Measurements from ENCODE around the gene DDTL.
"Not testable (repeated sequence)": the region's sequence is repeated elsewhere in the genome, so short reads cannot be mapped to it uniquely, and the experiment has no call there.

DNA sequence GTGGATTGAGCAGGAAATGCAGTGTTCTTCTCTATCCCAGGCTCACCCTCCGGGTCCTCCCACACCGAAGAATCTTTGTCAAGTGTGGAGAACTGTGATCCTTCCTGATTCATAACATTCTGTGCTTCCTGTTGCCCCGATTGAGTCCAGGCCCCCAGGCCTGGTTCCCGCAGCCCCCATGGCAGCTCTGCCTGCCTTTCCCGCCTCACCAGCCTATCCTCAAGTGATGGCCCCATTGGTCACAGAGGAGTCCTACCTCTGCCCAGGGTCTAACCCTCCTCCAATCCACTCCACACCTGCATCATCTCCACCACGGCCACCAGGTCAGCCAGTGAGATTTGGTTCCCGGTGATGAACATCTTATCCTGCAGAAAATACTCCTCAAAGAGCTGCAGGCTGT lies 33.1 kb downstream of the DDTL start:
- TF ChIP-seq, protein P1, sequence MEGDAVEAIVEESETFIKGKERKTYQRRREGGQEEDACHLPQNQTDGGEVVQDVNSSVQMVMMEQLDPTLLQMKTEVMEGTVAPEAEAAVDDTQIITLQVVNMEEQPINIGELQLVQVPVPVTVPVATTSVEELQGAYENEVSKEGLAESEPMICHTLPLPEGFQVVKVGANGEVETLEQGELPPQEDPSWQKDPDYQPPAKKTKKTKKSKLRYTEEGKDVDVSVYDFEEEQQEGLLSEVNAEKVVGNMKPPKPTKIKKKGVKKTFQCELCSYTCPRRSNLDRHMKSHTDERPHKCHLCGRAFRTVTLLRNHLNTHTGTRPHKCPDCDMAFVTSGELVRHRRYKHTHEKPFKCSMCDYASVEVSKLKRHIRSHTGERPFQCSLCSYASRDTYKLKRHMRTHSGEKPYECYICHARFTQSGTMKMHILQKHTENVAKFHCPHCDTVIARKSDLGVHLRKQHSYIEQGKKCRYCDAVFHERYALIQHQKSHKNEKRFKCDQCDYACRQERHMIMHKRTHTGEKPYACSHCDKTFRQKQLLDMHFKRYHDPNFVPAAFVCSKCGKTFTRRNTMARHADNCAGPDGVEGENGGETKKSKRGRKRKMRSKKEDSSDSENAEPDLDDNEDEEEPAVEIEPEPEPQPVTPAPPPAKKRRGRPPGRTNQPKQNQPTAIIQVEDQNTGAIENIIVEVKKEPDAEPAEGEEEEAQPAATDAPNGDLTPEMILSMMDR (conservative IDR thresholded peaks at IDR 0.05) = not testable (repeated sequence)
- TF ChIP-seq EZH2 (IDR thresholded peaks at IDR 0.05; ENCODE audit: low read depth) = not testable (repeated sequence)

Data from PC-9 (cell line).